Spleen (tissue), 11 donors: ENCODE measurements around the gene DCAF4. TPM values are rescaled to one million over a fixed set of nuclear protein-coding genes. Genes with fewer than 3 reads are reported as not detected.

Experiments
- DNase-seq: peaks from one replicate; pipeline ENCODE4 v3.0.0-alpha.2; 2020
- H3K27ac ChIP-seq, 8 donors: fragments of 200-600 bp; sonication (generic) in 7 of 8; 1 replicate in 4 of 8; 2 replicates in 4 of 8; pipeline versions ENCODE4 v1.5.0 to v1.8.0; 2016 to 2021; ENCODE audit warnings: inconsistent platforms in 4 of 8, mild to moderate bottlenecking in 4 of 8, moderate library complexity in 1 of 8
- H3K27me3 ChIP-seq, 7 donors: fragments of 200-600 bp; sonication (generic) in 6 of 7; replicated peaks in 1 of 7; 1 replicate in 4 of 7; 2 replicates in 3 of 7; pipeline versions ENCODE4 v1.5.0 to v1.8.0; 2016 to 2021; ENCODE audit warnings: inconsistent platforms in 3 of 7, mild to moderate bottlenecking in 1 of 7
- H3K36me3 ChIP-seq, 6 donors: fragments of 200-600 bp; sonication (generic) in 5 of 6; 1 replicate in 4 of 6; 2 replicates in 2 of 6; pipeline versions ENCODE4 v1.5.0 to v1.8.0; 2016 to 2021; ENCODE audit warnings: inconsistent platforms in 2 of 6
- H3K4me1 ChIP-seq, 6 donors: fragments of 200-600 bp; sonication (generic) in 5 of 6; 1 replicate in 3 of 6; 2 replicates in 3 of 6; pipeline versions ENCODE4 v1.5.0 to v1.8.0; 2016 to 2021; ENCODE audit warnings: inconsistent platforms in 3 of 6
- H3K4me3 ChIP-seq, 8 donors: fragments of 200-600 bp; sonication (generic) in 7 of 8; 1 replicate in 4 of 8; 2 replicates in 4 of 8; pipeline versions ENCODE4 v1.5.0 to v1.8.0; 2016 to 2021; ENCODE audit warnings: inconsistent platforms in 4 of 8, mild to moderate bottlenecking in 4 of 8, moderate library complexity in 2 of 8
- H3K9me3 ChIP-seq, 8 donors: fragments of 200-600 bp; sonication (generic) in 7 of 8; 1 replicate in 4 of 8; 2 replicates in 4 of 8; pipeline versions ENCODE4 v1.5.0 to v1.8.0; 2016 to 2021; ENCODE audit warnings: inconsistent platforms in 4 of 8
- POLR2A ChIP-seq, 3 donors: fragments of 450-650 bp; IDR thresholded peaks; one replicate each; pipeline ENCODE4 v1.5.1; 2017; ENCODE audit warnings: antibody characterized with exemption in 3 of 3, mild to moderate bottlenecking in 1 of 3
- POLR2AphosphoS5 ChIP-seq, 3 donors: sonication (generic); formaldehyde crosslinking; IDR thresholded peaks; one replicate each; pipeline ENCODE4 v1.5.1; 2017; ENCODE audit warnings: antibody characterized with exemption in 3 of 3
- WGBS, 5 donors: extraction: QIAGEN DNeasy Blood & Tissue Kit in 3 of 5; methylation state at CpG; one replicate each; pipeline versions ENCODE4 v1.1.5 to v1.1.7; 2013 to 2018; 5-methylcytosine and 5-hydroxymethylcytosine counted together
- intact Hi-C: fragments of 100-400 bp; cut with DNase I; formaldehyde crosslinking; loops from one replicate; pipeline ENCODE4 v1.15.0; 2023; ENCODE audit warnings: low total_unique reads
- polyA plus RNA-seq, 3 donors: library from polyadenylated mRNA; stranded (reverse); fragments of 200-250 nt; gene quantifications; one replicate each; pipeline ENCODE4 v1.2.1, GENCODE V29; 2013
- total RNA-seq, 7 donors: library from RNA; depleted of rRNA in 3 of 7; stranded (reverse); fragments of >200 nt in 3 of 7; fragmentation: NEBNext Ultra II Directional in 4 of 7; extraction: Animal tissue kit (Norgen Biotek cat#: 25700) in 4 of 7; gene quantifications; one replicate each; pipeline versions ENCODE4 v1.1.0 to v1.2.1, GENCODE V29; 2016 to 2021
- TF ChIP-seq, protein P1 (sequence below), 11 experiments: fragments of 200-600 bp in 7 of 11; fragments of 450-650 bp in 4 of 11; sonication (generic) in 4 of 11; IDR thresholded peaks in 8 of 11; conservative IDR thresholded peaks in 3 of 11; 1 replicate in 7 of 11; 2 replicates in 4 of 11; pipeline versions ENCODE4 v1.4.0 to v1.8.0; 2016 to 2021; ENCODE audit warnings: antibody characterized with exemption in 11 of 11, inconsistent platforms in 4 of 11, mild to moderate bottlenecking in 1 of 11
- donor health status: healthy with polysubstance abuse.
- donor health status: DM: no; HTN: no; CAD: no; lungs with moderate emphysema.
- donor health status: DM: no; HTN: no; CAD: no.
- donor health status: Bipolar disorder and iron deficiency.
- donor health status: healthy.
- donor health status: DM: no; HTN: no; CAD: no.
- donor health status: DM: yes; HTN: yes; CAD: no.

The DCAF4 gene
- total and polyA plus RNA-seq, 10 donors = 7.7 to 25.0 (median 12.3) TPM

DNA sequence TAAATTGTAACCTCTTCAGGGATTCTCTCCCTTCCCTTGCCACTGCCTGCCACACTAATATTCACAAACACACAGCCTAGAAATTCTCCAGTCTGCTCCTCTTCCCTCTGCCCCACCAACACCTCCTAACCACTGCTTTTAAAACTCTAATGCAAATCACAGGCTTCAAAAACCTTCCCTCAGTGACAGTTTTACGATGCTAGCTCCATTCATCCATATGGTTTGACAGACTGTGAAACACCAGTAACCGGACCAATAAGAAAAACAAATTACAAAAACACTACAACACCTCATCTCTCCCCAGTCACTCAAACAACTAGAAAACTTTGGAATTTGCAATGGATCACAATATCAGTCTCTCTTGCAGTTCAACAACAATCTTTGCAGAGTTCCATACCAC, 38.1 kb upstream of the DCAF4 start:
- intact Hi-C loops = no loop called here
- H3K36me3 ChIP-seq = no peaks in the 10 kb centered on the region
- H3K27ac ChIP-seq = no peak overlapping the region
- no peaks in the 10 kb centered on the region for H3K9me3 ChIP-seq
- TF ChIP-seq, protein P1, sequence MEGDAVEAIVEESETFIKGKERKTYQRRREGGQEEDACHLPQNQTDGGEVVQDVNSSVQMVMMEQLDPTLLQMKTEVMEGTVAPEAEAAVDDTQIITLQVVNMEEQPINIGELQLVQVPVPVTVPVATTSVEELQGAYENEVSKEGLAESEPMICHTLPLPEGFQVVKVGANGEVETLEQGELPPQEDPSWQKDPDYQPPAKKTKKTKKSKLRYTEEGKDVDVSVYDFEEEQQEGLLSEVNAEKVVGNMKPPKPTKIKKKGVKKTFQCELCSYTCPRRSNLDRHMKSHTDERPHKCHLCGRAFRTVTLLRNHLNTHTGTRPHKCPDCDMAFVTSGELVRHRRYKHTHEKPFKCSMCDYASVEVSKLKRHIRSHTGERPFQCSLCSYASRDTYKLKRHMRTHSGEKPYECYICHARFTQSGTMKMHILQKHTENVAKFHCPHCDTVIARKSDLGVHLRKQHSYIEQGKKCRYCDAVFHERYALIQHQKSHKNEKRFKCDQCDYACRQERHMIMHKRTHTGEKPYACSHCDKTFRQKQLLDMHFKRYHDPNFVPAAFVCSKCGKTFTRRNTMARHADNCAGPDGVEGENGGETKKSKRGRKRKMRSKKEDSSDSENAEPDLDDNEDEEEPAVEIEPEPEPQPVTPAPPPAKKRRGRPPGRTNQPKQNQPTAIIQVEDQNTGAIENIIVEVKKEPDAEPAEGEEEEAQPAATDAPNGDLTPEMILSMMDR (IDR thresholded peaks at IDR 0.05 in 8 of 11, conservative IDR thresholded peaks at IDR 0.05 in 3 of 11) = no peak
- no peak for TF ChIP-seq POLR2AphosphoS5 (IDR thresholded peaks at IDR 0.05)
- TF ChIP-seq POLR2A (IDR thresholded peaks at IDR 0.05) = no peak
- DNase-seq = no peak
- H3K27me3 ChIP-seq = peaks cover 0 to 32% (median 11%) of the 10 kb centered on the region in 7 donors
- WGBS, 5 donors = 69 to 91% (median 88%) methylated on average over 2 of the region's 2 CpGs
- H3K4me1 ChIP-seq = peaks cover 9 to 35% (median 19%) of the 10 kb centered on the region in 6 donors
- no peak overlapping the region for H3K4me3 ChIP-seq

DNA sequence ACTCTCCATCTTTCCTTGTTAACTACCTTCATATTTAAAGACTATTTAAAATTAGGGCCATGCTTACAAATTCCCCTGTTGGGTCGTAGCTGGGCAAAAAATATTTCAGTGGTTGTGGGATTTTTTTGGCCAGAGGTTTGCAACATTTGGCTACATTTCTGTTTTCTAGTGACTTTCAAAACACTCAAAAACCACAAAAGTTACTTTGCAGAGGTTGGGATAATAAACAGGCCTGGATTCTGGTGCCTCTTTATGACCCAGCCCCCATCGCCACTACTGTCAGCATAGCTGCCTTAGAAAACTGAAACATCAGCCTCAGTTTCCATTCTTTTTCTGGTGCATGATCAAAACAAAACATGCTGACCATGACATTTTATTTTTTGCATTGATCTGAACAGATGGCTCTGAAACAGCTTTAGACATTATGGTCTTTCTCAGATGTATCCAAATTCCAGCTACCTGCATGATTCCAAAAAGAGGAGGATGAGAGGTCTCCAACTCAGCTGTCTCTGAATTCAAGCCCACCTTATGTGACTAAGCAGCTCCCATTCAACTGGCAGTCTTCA, 37.5 kb upstream of the DCAF4 start:
- DNase-seq = no peak
- TF ChIP-seq POLR2A (IDR thresholded peaks at IDR 0.05) (no peak), POLR2AphosphoS5 (IDR thresholded peaks at IDR 0.05) (no peak)
- TF ChIP-seq, protein P1 (IDR thresholded peaks at IDR 0.05 in 8 of 11, conservative IDR thresholded peaks at IDR 0.05 in 3 of 11) = no peak

DNA sequence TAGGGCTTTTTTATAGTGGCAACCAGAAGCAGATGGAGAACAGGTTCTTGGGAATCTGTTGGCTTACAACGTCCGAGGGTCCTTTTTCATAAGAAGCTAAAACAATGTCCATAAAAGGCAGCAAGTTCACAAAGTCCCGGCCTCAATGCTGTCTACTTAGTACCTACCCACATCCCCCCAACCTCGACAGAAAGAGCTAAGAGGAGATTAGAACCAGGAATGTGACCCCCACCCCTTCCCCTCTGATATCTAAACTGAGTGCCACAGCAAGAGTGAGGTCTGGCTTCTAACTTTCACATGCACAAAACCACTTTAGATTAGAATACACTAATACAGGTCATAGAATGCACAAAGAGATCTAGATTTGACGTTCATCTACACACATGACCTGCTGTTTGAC, 36.9 kb upstream of the DCAF4 start:
- H3K27me3 ChIP-seq = peaks cover 0 to 44% (median 11%) of the 10 kb centered on the region in 7 donors
- H3K4me1 ChIP-seq = peaks cover 9 to 30% (median 16%) of the 10 kb centered on the region in 6 donors
- no peaks in the 10 kb centered on the region for H3K9me3 ChIP-seq
- H3K36me3 ChIP-seq = no peaks in the 10 kb centered on the region
- TF ChIP-seq POLR2AphosphoS5 (IDR thresholded peaks at IDR 0.05) (no peak), POLR2A (IDR thresholded peaks at IDR 0.05) (no peak)
- TF ChIP-seq, protein P1 (IDR thresholded peaks at IDR 0.05 in 8 of 11, conservative IDR thresholded peaks at IDR 0.05 in 3 of 11) = no peak
- no peak for DNase-seq
- H3K4me3 ChIP-seq = no peak overlapping the region
- intact Hi-C loops = no loop called here
- WGBS, 5 donors = 80 to 87% (median 82%) methylated on average over 5 of the region's 5 CpGs
- H3K27ac ChIP-seq = no peak overlapping the region

More for the DNA sequence above, 37.5 kb upstream of the DCAF4 start:
- no peak overlapping the region for H3K27ac ChIP-seq
- no peak overlapping the region for H3K4me3 ChIP-seq
- H3K4me1 ChIP-seq = peaks cover 9 to 33% (median 20%) of the 10 kb centered on the region in 6 donors
- H3K27me3 ChIP-seq = peaks cover 0 to 37% (median 11%) of the 10 kb centered on the region in 7 donors
- H3K36me3 ChIP-seq = no peaks in the 10 kb centered on the region
- H3K9me3 ChIP-seq = no peaks in the 10 kb centered on the region
- WGBS, 5 donors = 59 to 83% (median 72%) methylated on average over 2 of the region's 2 CpGs
- intact Hi-C loops = no loop called here

DNA sequence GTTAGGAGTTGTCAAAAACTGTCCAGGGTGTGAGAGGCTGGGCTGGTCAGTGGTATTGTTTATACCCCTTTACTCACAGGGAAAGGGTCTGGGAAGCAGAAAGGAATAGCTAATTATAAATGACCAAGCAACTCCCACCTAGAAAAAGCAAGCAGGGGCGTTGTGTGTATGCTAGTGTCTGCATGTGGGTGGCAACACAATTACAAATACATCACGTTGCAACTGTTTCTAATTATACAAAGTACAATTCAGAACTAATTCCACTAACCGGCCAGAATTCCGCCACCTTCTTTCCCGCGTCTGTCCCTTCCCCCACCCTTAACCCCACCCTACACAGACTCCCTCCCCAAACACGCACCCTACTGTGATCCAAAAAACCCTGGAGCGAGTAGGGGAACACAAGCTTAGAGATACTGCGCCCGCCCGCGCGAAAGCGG, 34.6 kb upstream of the DCAF4 start:
- intact Hi-C loops = loop anchor here (10.0 kb wide), 1 partner anchor 277 kb away; no protein-coding TSS in a partner anchor
- WGBS, 5 donors = 6 to 13% (median 8%) methylated on average over 14 of the region's 14 CpGs
- Histone ChIP-seq H3K36me3 (no peaks in the 10 kb centered on the region), H3K4me1 (peaks cover 11 to 40% (median 27%) of the 10 kb centered on the region in 6 donors), H3K9me3 (no peaks in the 10 kb centered on the region), H3K27me3 (peaks cover 0 to 64% (median 22%) of the 10 kb centered on the region in 7 donors), H3K27ac (no peak overlapping the region), H3K4me3 (peak overlapping the region; percentile 68 to 97 (median 91))
- TF ChIP-seq, protein P1 (IDR thresholded peaks at IDR 0.05 in 8 of 11, conservative IDR thresholded peaks at IDR 0.05 in 3 of 11) = no peak
- TF ChIP-seq POLR2A (IDR thresholded peaks at IDR 0.05) = no peak
- TF ChIP-seq POLR2AphosphoS5 (IDR thresholded peaks at IDR 0.05) = no peak
- no peak for DNase-seq
